Glomerular endothelial cell (primary cell): ENCODE measurements around the gene GALNS. TPM values are rescaled to one million over a fixed set of nuclear protein-coding genes. Genes with fewer than 3 reads are reported as not detected.
"Not testable (repeated sequence)": the region's sequence is repeated elsewhere in the genome, so short reads cannot be mapped to it uniquely, and the experiment has no call there.

Source experiments
- DNase-seq: peaks from one replicate; pipeline ENCODE4 v3.0.0-alpha.2; 2011; ENCODE audit warnings: low read depth, low spot score; ENCODE audit errors: extremely low read depth
- total RNA-seq: library from RNA; depleted of rRNA; stranded (reverse); fragments of >200 nt; gene quantifications from 2 replicates; pipeline ENCODE4 v1.2.3, GENCODE V29; 2015

The GALNS gene
- total RNA-seq, 1 donor from 2014 or later, result 60.4 TPM

- DNase-seq, result no peak
These were observed 82.0 kb downstream of the GALNS start for GRCh38 chr16:88774544-88775393.

GRCh38 chr16:88773812-88774291 is 82.9 kb downstream of the GALNS start:
- no peak for DNase-seq

GRCh38 chr16:88772871-88773811 is 83.6 kb downstream of the GALNS start:
- DNase-seq, result no peak

GRCh38 chr16:88771781-88772180 is 85.0 kb downstream of the GALNS start:
- not testable (repeated sequence) for DNase-seq

GRCh38 chr16:88771294-88771772 is 85.4 kb downstream of the GALNS start:
- no peak for DNase-seq

- DNase-seq, result no peak
These were observed 86.1 kb downstream of the GALNS start for GRCh38 chr16:88770461-88771293.

- no peak for DNase-seq
These were observed 86.9 kb downstream of the GALNS start for GRCh38 chr16:88769617-88770460.

GRCh38 chr16:88768071-88768783 is 88.5 kb downstream of the GALNS start:
- DNase-seq, result no peak

GRCh38 chr16:88767546-88768070 is 89.1 kb downstream of the GALNS start:
- DNase-seq, result no peak

- DNase-seq, result no peak
These were observed 89.8 kb downstream of the GALNS start for GRCh38 chr16:88766975-88767374.

- DNase-seq, result no peak
These were observed 91.8 kb downstream of the GALNS start for GRCh38 chr16:88764913-88765349.

- DNase-seq, result no peak
These were observed 92.7 kb downstream of the GALNS start for GRCh38 chr16:88764080-88764479.

Other genes starting within 250 kb of the GALNS start
- not detected in 2 replicates for gene IL17C, start 218.4 kb downstream of the GALNS start, total RNA-seq
- gene CYBA, start 205.9 kb downstream of the GALNS start, total RNA-seq, result 363 and 525 TPM in 2 replicates
- 61.1 and 83.8 TPM in 2 replicates for gene MVD, start 193.9 kb downstream of the GALNS start, total RNA-seq
- 0.12 TPM in 1 of 2 replicates, not detected in the other for gene SNAI3, start 170.4 kb downstream of the GALNS start, total RNA-seq
- 27.3 and 36.0 TPM in 2 replicates for gene RNF166, start 150.5 kb downstream of the GALNS start, total RNA-seq
- 17.5 and 17.8 TPM in 2 replicates for gene CTU2, start 150.4 kb downstream of the GALNS start, total RNA-seq
- 289 and 466 TPM in 2 replicates for gene PIEZO1, start 71.7 kb downstream of the GALNS start, total RNA-seq
- 10.9 and 17.8 TPM in 2 replicates for gene CDT1, start 53.2 kb downstream of the GALNS start, total RNA-seq
- 189 and 288 TPM in 2 replicates for gene APRT, start 45.0 kb downstream of the GALNS start, total RNA-seq
- gene TRAPPC2L, start 180 bp upstream of the GALNS start, total RNA-seq, result 47.4 and 53.1 TPM in 2 replicates
- not detected in 2 replicates for gene PABPN1L, start 9.7 kb upstream of the GALNS start, total RNA-seq
- 0.05 and 0.23 TPM in 2 replicates for gene CBFA2T3, start 120.3 kb upstream of the GALNS start, total RNA-seq
- gene ACSF3, start 236.9 kb upstream of the GALNS start, total RNA-seq, result 21.7 and 27.0 TPM in 2 replicates